Cardiac muscle cell (in vitro differentiated cells and primary cell): ENCODE data around the gene CDHR1. TPM values are rescaled to one million over a fixed set of nuclear protein-coding genes. Genes with fewer than 3 reads are reported as not detected.

Experiments used
- DNase-seq, 2 donors: peaks; one replicate each; pipeline versions ENCODE4 v3.0.0 to v3.0.0-alpha.2; 2010 to 2017; ENCODE audit warnings: low read depth in 1 of 2, low spot score in 1 of 2
- H3K27ac ChIP-seq: fragments of 200-600 bp; sonication (generic); 2 replicates; pipeline ENCODE4 v1.5.1; 2016
- H3K27me3 ChIP-seq: fragments of 200-600 bp; sonication (generic); 2 replicates; pipeline ENCODE4 v1.6.0; 2016; ENCODE audit warnings: control low read depth
- H3K36me3 ChIP-seq: fragments of 200-600 bp; sonication (generic); 2 replicates; pipeline ENCODE4 v1.5.1; 2016; ENCODE audit warnings: control low read depth
- H3K4me1 ChIP-seq: fragments of 200-600 bp; sonication (generic); 2 replicates; pipeline ENCODE4 v1.8.1; 2017; ENCODE audit warnings: low read depth, mild to moderate bottlenecking, mixed run types
- H3K4me3 ChIP-seq: fragments of 200-600 bp; sonication (generic); 2 replicates; pipeline ENCODE4 v1.5.1; 2016; ENCODE audit warnings: mild to moderate bottlenecking
- H3K9me3 ChIP-seq: fragments of 200-600 bp; sonication (generic); 2 replicates; pipeline ENCODE4 v1.5.1; 2017; ENCODE audit warnings: low read depth, mild to moderate bottlenecking, control low read depth
- CTCF ChIP-seq: IDR thresholded peaks from 2 replicates; pipeline ENCODE4 v1.5.1; 2012; ENCODE audit warnings: low read depth, mild to moderate bottlenecking, low read length
- polyA plus RNA-seq: library from polyadenylated mRNA; unstranded; fragments of >200 nt; fragmentation: Nextera tagmentation; extraction: Ambion mirVana; gene quantifications from 2 replicates; pipeline ENCODE4 v1.2.1, GENCODE V29; 2016
- total RNA-seq: library from RNA; depleted of rRNA; stranded (reverse); fragments of >200 nt; gene quantifications from 2 replicates; pipeline ENCODE4 v1.2.3, GENCODE V29; 2016

Gene CDHR1
- total and polyA plus RNA-seq, 2 experiments from 2014 or later = 0.12 to 0.59 TPM

- no peak for DNase-seq
- TF ChIP-seq CTCF = no peak
- H3K27me3 ChIP-seq = no peaks in the 10 kb centered on the region
- H3K9me3 ChIP-seq = no peaks in the 10 kb centered on the region
- no peak overlapping the region for H3K27ac ChIP-seq
- H3K36me3 ChIP-seq = no peaks in the 10 kb centered on the region
- no peaks in the 10 kb centered on the region for H3K4me1 ChIP-seq
- no peak overlapping the region for H3K4me3 ChIP-seq
These were observed 21.6 kb upstream of the CDHR1 start for GRCh38 chr10:84172467-84173356.

- Histone ChIP-seq H3K27me3 (no peaks in the 10 kb centered on the region), H3K4me3 (no peak within 1 kb of the TSS), H3K27ac (no peak within 1 kb of the TSS), H3K36me3 (no peaks in the 10 kb centered on the region), H3K9me3 (no peaks in the 10 kb centered on the region), H3K4me1 (no peaks in the 10 kb centered on the region)
- TF ChIP-seq CTCF = no peak
- DNase-seq = no peak
These were observed 20.8 kb upstream of the CDHR1 start, which contains the start of gene GPR15LG for GRCh38 chr10:84173501-84173929. TSS of gene GPR15LG (plus strand) at chr10:84173801. CDS start at chr10:84173852, 51 bp downstream.

- no peak for DNase-seq
- no peak overlapping the region for H3K27ac ChIP-seq
- no peaks in the 10 kb centered on the region for H3K36me3 ChIP-seq
- H3K9me3 ChIP-seq = no peaks in the 10 kb centered on the region
- no peaks in the 10 kb centered on the region for H3K27me3 ChIP-seq
- no peak for TF ChIP-seq CTCF
- no peak overlapping the region for H3K4me3 ChIP-seq
- no peaks in the 10 kb centered on the region for H3K4me1 ChIP-seq
These were observed 18.9 kb upstream of the CDHR1 start for GRCh38 chr10:84175436-84175835.

- Histone ChIP-seq H3K27ac (no peak overlapping the region), H3K4me1 (no peaks in the 10 kb centered on the region), H3K4me3 (no peak overlapping the region), H3K36me3 (no peaks in the 10 kb centered on the region), H3K9me3 (no peaks in the 10 kb centered on the region), H3K27me3 (no peaks in the 10 kb centered on the region)
- TF ChIP-seq CTCF = no peak
- no peak for DNase-seq
These were observed 18.0 kb upstream of the CDHR1 start for GRCh38 chr10:84176351-84176750.

GRCh38 chr10:84176836-84177474 lies 17.4 kb upstream of the CDHR1 start:
- no peak for TF ChIP-seq CTCF
- no peaks in the 10 kb centered on the region for H3K27me3 ChIP-seq
- no peaks in the 10 kb centered on the region for H3K4me1 ChIP-seq

More at GRCh38 chr10:84176836-84177474, 17.4 kb upstream of the CDHR1 start:
- H3K4me3 ChIP-seq = no peak overlapping the region
- no peaks in the 10 kb centered on the region for H3K36me3 ChIP-seq
- no peaks in the 10 kb centered on the region for H3K9me3 ChIP-seq
- no peak overlapping the region for H3K27ac ChIP-seq
- DNase-seq = no peak
